ENCODE data around the gene ARHGAP6.
"Not testable (repeated sequence)": the region's sequence is repeated elsewhere in the genome, so short reads cannot be mapped to it uniquely, and the experiment has no call there.

Gene ARHGAP6

GRCh38 chrX:11647138-11647537 lies 18.6 kb downstream of the ARHGAP6 start:
- DNase-seq: no peak

DNA sequence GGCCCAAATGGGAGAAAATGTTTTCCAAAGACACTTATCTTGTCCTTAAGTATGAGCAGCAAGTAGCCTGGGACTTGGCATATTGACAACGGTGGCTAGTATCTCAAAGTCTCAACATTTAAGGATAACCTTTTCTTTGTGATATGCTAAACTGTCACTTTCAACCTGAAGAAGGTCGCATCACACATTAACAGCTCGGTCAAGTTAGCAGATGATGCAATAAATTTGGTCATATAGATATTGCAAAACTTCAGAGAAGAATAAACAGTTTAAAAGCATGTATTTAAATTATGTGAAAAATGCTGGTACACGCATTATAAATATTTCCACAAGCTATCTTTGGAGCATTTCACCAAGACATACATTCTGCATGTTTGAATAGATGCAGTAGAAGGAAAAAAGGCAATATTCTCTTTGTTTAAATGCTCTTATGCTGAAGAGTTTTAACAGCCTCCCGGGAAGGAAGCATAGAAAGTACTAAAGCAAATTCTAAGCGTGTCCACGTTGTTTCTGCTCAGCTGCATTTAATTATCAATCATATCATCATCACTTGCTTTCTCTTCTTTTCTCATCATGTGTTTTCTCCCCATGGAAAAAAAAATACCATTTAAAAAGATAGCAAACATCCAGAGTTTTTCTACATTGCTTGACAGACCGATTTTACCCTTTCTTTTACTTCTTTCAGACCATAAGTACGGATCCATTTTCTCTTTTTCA lies 24.2 kb downstream of the ARHGAP6 start:
- DNase-seq: no peak

GRCh38 chrX:11640089-11640488 lies 25.6 kb downstream of the ARHGAP6 start:
- no peak for DNase-seq

DNA sequence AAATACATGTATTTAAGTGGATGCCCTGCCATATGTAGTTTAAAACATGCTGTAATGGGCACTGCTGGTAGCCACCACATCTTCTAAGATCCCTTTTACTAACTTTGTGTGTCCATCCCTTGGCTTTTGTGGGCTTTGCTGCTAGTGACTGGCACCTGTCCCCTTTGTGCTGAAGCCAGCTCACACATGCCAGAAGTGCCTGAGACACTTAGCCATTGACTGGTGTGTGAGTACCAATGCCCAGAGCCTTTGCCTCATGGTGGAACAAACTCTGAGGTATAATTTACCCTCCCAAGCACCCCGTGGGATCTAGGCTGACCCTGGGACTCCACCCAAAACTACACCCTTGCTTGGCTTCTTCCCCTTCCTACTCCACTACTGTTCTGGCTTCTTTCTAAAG lies 33.0 kb downstream of the ARHGAP6 start:
- no peak for DNase-seq

DNA sequence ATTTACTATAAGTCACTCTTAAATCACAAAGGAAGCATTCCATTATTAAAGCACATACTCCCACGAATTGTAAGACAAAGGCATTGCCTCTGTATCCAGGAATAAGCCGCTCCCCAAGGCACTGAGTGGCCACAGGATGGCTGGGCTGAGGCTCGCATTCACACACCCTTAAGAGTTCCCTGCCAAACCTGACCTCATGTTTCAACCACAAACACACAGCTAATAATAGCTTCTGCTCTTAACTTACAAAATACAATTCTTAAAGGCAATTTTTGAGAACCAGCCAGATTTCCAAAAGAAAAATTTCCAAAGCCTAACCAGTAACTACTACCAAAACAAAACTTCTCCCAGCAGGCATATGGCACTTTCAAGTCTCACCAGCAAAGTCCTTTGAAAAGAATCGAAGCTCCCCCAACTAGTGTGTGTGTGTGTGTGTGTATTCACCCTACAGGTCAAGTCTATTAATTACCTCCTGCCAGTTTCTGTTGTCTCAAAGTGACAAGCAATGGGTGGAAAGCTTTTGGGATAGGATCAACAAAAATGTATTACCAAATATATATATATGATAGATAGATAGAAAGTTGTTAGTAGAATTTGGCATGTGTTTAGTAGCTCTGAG lies 36.0 kb downstream of the ARHGAP6 start:
- no peak for DNase-seq

GRCh38 chrX:11628399-11628798 lies 37.3 kb downstream of the ARHGAP6 start:
- DNase-seq: no peak

GRCh38 chrX:11626351-11626750 lies 39.4 kb downstream of the ARHGAP6 start:
- no peak for DNase-seq

DNA sequence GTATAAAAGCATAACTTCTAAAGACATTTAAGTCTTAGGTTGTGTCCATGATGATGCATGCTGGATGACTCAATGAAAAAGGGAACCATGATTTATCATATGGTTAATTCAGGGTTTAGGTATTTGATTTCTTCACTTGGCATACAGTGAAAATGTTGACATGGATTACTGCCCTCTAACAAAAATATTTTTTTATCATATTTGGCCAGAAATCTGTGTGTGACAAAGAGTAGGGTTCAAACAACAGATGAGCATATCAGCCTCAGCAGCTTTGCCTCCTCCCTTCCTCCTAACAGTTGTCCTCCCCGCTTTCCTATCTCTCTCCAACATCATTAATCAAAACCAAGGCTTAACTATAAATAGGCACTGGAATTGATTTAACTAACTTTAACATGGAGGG lies 46.3 kb downstream of the ARHGAP6 start:
- DNase-seq: no peak

DNA sequence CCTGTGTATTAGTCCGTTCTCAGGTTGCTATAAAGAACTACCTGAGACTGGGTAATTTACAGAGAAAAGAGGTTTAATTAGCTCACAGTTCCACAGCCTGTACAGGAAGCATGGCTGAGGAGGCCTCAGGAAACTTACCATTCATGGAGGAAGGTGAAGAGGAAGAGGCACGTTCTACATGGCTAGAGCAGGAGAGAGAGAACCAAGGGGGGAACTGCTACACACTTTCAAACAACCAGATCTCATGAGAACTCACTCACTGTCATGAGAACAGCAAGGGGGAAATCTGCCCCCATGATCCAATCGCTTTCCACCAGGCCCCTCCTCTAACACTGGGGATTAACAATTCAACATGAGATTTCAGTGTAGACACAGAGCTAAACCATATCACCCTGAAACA lies 51.5 kb downstream of the ARHGAP6 start:
- not testable (repeated sequence) for DNase-seq

DNA sequence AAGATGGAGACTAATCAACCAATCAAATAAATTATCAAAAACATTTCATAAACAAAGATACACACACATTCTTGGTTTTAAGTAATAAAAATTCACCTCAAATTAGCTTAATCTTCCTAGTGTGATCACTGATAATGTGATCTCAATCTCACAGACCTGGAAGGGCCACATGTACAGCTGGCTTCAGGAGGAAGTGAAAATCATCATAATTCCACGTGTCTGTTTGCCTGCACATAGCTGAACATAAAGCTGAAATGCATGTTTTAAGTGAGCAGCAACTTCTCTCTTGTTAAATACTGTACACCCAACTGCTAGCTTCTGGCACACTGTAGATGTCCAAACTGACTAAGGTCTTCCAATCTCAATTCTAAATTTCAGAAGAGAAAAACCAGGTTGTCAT lies 53.8 kb downstream of the ARHGAP6 start:
- no peak for DNase-seq

GRCh38 chrX:11611161-11611560 lies 54.6 kb downstream of the ARHGAP6 start:
- no peak for DNase-seq

- DNase-seq: no peak
Measured at GRCh38 chrX:11609109-11609508, 56.6 kb downstream of the ARHGAP6 start.

- no peak for DNase-seq
Measured at GRCh38 chrX:11606408-11606807, 59.3 kb downstream of the ARHGAP6 start.

- DNase-seq: no peak
Measured at GRCh38 chrX:11600578-11600977, 65.1 kb downstream of the ARHGAP6 start.

DNA sequence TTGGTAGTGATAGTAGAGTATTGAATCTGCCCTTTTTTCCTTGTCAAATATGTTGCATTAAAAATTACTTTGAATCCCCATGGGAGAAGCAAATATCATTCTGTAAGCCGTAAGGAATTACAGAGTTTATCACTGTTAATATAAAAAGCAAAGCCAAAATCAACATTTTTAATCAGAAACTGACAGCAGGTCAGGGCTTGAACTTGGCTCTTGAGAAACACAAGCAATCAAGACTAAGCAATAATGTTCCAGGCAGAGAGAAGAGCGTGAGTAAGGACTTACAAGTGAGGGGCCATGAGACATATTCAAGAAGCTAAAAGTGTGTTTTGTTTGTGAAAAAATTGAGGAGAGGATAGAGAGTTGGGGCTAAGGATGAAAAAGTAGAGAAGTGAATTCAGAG lies 68.2 kb downstream of the ARHGAP6 start:
- no peak for DNase-seq

- DNase-seq: no peak
Measured at GRCh38 chrX:11591723-11592346, 73.9 kb downstream of the ARHGAP6 start.

DNA sequence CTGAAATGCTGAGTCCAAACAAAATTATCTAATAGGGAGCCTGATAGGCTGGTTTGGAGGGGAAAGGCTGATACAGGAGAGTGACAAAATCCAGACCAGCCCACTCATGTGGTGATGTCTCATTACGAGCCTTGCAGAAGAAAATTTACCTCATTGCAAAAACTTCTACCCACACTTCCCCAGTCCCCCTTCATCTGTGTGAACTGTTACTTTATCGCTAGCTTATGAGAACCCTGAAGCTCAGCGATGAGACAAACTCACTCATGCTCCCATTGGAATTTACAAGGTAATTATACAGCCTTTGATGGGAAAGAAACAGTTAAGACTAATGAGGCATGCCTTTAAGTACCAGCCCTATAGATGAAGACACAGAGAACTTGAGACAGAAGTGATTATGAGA lies 76.1 kb downstream of the ARHGAP6 start:
- DNase-seq: no peak

- DNase-seq: no peak
Measured at GRCh38 chrX:11588097-11588496, 77.6 kb downstream of the ARHGAP6 start.

DNA sequence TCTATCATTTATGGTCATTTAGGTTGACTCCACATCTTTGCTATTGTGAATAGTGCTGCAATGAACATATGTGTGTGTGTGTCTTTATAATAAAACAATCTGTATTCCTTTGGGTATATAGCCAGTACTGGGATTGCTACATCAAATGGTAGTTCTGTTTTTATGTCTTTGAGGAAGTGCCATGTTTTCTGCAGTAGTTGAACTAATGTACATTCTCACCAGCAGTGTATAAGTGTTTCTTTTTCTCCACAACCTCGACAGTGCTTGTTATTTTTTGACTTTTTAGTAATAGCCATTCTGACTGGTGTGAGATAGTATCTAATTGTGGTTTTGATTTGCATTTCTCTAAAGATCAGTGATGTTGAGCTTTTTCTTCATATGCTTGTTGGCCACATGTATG lies 80.5 kb downstream of the ARHGAP6 start:
- DNase-seq: no peak

- no peak for DNase-seq
Measured at GRCh38 chrX:11580789-11581188, 84.9 kb downstream of the ARHGAP6 start.

DNA sequence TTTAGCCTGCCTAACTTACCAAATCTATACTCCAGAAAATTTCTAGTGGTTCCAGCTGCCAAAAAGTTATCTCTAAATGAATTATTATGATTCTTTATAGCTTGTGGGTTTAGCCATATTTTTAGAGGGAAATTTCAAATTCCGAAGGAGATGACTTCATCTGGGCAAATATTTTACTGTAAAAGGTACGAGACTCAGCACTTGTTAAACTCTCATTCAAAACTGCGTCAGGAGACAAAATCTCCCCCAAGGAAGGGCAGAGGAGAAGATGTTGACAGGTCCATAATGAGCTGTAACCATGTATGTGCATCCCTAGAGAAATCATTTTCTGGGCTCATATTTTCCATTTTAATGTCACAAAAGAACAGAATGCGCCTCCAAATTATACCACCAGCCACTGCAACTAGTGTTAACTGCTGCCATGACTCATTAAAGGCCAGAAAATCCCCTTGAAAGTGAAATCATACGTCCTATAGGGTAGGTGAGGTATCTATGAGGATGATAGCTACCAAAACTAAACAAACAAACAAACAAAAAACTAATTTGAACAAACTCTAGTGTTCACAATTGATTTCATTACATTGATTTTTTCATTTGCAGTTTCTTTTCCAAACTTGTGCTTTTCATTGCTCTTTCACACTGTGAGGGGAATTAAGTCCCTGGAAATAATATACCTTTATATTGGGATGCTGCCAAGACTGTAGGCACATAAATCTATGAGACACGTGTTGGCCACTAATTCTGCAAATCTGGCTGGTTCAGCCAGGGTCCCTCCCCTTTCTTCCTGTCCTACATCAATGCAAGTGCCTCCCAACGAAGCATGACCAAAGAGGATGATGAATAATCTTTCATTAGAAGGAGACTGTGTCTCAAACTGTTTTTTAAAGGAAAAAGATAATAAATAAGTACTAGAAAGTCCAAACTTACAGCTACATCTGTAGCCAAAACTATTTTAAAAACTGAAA lies 85.8 kb downstream of the ARHGAP6 start:
- DNase-seq: no peak

GRCh38 chrX:11578301-11578700 lies 87.4 kb downstream of the ARHGAP6 start:
- DNase-seq: not testable (repeated sequence)

DNA sequence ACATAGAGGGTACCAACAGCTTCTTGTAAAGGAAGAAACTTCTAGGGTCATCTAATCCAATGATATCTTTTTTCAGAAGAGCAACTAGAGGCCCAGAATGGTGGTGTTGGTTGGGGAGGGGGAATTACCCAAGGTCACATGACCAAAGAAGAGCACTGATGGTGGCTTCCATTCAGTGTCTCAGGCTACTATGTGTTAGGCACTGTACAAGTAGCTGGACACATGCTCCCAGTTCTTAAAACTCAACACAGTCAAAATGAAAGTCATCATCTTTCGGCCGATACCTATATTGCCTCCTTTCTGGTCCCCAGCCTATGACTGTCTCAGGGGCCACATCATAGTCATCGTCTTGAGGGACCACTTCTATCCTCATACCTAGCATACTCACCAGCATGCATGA lies 88.1 kb downstream of the ARHGAP6 start:
- DNase-seq: no peak
